ENCODE data around the gene WDR33.
"Not testable (repeated sequence)": the region's sequence is repeated elsewhere in the genome, so short reads cannot be mapped to it uniquely, and the experiment has no call there.

The WDR33 gene

GRCh38 chr2:127811397-127812321, 688 bp upstream of the WDR33 start:
- DNase-seq (ENCODE audit: low read depth in 1 of 2, low spot score in 1 of 2) = no peak

GRCh38 chr2:127810156-127810618, 784 bp downstream of the WDR33 start:
- no peak for DNase-seq (ENCODE audit: low read depth in 1 of 2, low spot score in 1 of 2)

DNA sequence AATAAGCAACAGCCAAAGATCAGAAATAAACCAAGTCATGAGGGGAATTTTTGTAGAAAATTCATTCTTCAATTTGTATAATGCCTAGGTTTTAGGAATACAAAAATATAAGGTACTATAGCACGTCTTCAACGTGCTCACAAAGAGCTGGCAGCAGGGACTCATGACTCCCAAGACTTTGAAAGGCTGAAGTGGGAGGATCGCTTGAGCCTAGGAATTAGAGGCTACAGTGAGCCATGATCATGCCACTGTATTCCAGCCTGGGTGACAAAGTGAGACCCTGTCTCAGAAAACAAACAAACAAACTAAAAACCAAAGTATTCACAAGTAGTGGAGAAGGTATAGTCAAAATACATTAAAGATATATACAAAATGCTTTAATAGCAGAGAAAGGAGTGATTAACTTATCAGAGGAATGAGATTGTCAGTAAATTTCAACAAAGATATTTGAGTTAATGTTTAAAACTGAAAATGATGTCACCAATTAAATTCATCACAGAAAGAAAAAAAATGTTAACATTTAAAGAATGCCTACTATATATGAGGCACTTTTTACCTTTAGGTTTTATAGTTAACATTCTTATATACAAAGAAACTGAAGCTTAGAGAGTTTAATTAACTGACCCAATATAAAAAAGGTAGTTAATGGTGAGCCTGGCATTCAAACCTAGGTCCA, 3.2 kb downstream of the WDR33 start:
- DNase-seq (ENCODE audit: low read depth in 1 of 2, low spot score in 1 of 2) = no peak

DNA sequence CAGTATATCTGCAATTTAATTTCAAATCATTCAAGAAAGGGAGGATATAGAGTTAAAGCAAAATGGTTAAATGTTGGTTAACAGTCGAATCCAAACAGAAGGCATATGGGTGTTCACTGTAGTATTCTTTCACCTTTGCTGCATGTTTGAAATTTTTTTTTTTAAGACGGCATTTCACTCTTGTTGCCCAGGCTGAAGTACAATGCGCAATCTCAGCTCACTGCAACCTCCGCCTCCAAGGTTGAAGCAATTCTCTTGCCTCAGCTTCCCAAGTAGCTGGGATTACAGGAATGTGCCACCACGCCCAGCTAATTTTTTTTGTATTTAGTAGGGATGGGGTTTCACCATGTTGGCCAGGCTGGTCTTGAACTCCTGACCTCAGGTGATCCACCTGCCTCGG, 4.1 kb downstream of the WDR33 start:
- DNase-seq (ENCODE audit: low read depth in 1 of 2, low spot score in 1 of 2) = not testable (repeated sequence)

GRCh38 chr2:127805491-127805890, 5.5 kb downstream of the WDR33 start:
- DNase-seq (ENCODE audit: low read depth in 1 of 2, low spot score in 1 of 2) = no peak

- DNase-seq (ENCODE audit: low read depth in 1 of 2, low spot score in 1 of 2) = no peak
Measured at GRCh38 chr2:127799926-127800325, 11.0 kb downstream of the WDR33 start.

DNA sequence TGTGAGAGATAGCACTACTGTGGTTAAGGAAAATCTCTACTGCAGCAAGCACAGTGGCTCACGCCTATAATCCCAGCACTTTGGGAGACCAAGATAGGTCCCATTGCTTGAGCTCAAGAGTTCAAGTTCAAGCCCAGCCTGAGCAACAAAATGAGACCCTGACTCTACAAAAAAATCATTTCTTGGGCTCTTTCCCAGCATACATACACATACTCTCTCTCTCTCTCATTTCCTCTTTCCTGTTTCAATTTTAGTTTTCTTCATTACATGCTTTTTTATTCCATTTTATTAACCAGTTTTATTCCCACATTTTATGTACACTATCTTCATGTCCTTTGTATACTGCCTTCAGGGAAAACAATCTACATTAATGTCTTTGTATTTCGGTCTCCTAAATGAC, 14.6 kb downstream of the WDR33 start:
- DNase-seq (ENCODE audit: low read depth in 1 of 2, low spot score in 1 of 2) = no peak

DNA sequence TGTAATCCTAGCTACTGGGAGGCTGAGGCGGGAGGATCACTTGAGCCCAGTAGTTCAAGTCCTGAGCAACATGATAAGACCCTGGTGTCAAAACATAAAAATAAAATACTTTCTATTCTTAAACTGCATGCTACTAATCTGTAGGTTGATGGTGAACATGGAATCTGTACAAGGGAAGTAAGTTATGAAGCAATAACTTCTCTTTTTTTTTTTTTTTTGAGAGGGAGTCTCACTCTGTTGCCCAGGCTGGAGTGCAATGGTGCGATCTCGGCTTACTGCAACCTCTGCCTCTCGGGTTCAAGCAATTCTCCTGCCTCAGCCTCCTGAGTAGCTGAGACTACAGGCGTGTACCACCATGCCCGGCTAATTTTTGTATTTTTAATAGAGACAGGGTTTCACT, 16.1 kb downstream of the WDR33 start:
- not testable (repeated sequence) for DNase-seq (ENCODE audit: low read depth in 1 of 2, low spot score in 1 of 2)

DNA sequence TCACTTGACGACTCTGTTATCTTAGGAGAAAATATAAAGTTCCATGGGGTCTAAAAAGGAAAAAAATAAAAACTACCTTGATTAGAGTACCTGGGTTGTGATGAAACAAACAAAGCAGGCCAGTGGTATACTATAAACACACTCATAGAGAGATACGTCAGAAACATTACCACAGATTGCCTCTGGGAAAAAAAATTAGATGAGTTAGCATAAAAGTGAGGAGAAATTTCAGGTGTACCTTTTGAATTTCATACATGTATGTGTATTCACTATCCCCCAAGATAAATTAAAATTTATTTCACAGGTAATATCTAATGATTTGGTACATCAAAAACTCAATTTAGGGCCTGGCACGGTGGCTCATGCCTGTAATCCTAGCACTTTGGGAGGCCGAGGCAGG, 18.2 kb downstream of the WDR33 start:
- DNase-seq (ENCODE audit: low read depth in 1 of 2, low spot score in 1 of 2) = no peak

- DNase-seq (ENCODE audit: low read depth in 1 of 2, low spot score in 1 of 2) = no peak
Measured at GRCh38 chr2:127790694-127791529, 20.1 kb downstream of the WDR33 start.

- no peak for DNase-seq (ENCODE audit: low read depth in 1 of 2, low spot score in 1 of 2)
Measured at GRCh38 chr2:127786048-127786809, 24.7 kb downstream of the WDR33 start.

GRCh38 chr2:127784965-127785518, 25.9 kb downstream of the WDR33 start:
- DNase-seq (ENCODE audit: low read depth in 1 of 2, low spot score in 1 of 2) = no peak

GRCh38 chr2:127783101-127783500, 27.9 kb downstream of the WDR33 start:
- DNase-seq (ENCODE audit: low read depth in 1 of 2, low spot score in 1 of 2) = no peak

GRCh38 chr2:127778850-127779249, 32.1 kb downstream of the WDR33 start:
- no peak for DNase-seq (ENCODE audit: low read depth in 1 of 2, low spot score in 1 of 2)

GRCh38 chr2:127778447-127778846, 32.5 kb downstream of the WDR33 start:
- no peak for DNase-seq (ENCODE audit: low read depth in 1 of 2, low spot score in 1 of 2)

DNA sequence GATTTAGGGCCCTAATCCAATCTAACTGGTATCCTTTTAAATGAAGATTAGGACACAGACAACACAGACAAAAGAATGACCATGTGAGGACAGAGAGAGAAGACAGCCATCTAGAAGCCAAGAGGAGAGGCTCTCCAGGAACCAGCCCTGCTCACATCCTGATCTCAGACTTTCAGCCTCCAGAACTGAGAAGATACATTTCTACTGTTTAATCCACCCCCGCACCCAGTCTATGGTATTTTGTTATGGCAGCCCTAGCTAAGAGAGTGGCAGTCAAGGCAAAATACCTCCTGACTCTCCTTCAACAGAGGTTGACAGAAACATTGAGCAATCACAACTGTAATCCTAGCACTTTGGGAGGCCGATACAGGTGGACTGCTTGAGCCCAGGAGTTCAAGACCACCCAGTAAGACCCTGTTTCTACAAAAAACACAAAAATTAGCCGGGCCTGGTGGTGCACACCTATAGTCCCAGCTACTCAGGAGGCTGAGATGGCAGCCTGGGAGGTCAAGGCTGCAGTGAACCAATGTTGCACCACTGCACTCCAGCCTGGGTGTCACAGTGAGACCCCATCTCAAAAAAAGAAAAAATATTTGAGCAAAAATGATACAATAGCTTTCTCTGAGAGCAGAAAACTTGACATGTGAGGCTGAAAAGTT, 34.7 kb downstream of the WDR33 start:
- DNase-seq (ENCODE audit: low read depth in 1 of 2, low spot score in 1 of 2) = no peak

DNA sequence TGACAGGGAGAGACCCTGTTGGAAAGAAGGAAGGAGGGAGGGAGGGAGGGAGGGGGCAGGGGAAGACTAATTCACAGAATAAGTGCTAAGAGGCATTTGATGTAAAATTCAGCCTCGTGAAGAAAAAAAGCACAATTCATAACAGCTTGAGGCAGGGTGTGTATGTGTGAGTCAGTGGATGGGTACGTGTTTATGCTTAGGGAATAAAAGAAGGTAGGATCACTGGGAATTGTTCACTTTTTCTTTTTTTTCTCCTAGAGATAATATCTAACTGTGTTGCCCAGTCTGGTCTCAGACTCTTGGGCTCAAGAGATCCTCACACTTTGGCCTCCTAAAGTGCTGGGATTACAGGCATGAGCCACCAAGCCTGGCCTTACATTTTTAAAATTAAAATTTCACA, 39.2 kb downstream of the WDR33 start:
- no peak for DNase-seq (ENCODE audit: low read depth in 1 of 2, low spot score in 1 of 2)

GRCh38 chr2:127770973-127771735, 39.8 kb downstream of the WDR33 start:
- no peak for DNase-seq (ENCODE audit: low read depth in 1 of 2, low spot score in 1 of 2)

- DNase-seq (ENCODE audit: low read depth in 1 of 2, low spot score in 1 of 2) = not testable (repeated sequence)
Measured at GRCh38 chr2:127770534-127770933, 40.4 kb downstream of the WDR33 start.
